Nephron (organoid): Measurements from ENCODE around the gene KRT80.

Experiments used
- H3K27ac Mint-ChIP-seq, 3 experiments: 2 replicates each; pipeline ENCODE4 v1.8.0; 2020; ENCODE audit warnings: mixed read lengths in 3 of 3, mild to moderate bottlenecking in 2 of 3, moderate library complexity in 1 of 3
- H3K27me3 Mint-ChIP-seq: 2 replicates; pipeline ENCODE4 v1.8.0; 2021; ENCODE audit warnings: low read depth, mild to moderate bottlenecking, moderate library complexity, mixed read lengths
- H3K36me3 Mint-ChIP-seq: 2 replicates; pipeline ENCODE4 v1.8.0; 2020; ENCODE audit warnings: low read depth, mixed read lengths
- H3K4me1 Mint-ChIP-seq: 2 replicates; pipeline ENCODE4 v1.8.0; 2020; ENCODE audit warnings: mixed read lengths
- H3K4me3 Mint-ChIP-seq, 3 experiments: 2 replicates each; pipeline ENCODE4 v1.8.0; 2020; ENCODE audit warnings: mild to moderate bottlenecking in 3 of 3, mixed read lengths in 3 of 3, moderate library complexity in 2 of 3
- H3K9me3 Mint-ChIP-seq: 2 replicates; pipeline ENCODE4 v1.8.0; 2020; ENCODE audit warnings: mixed read lengths
- TF ChIP-seq, protein P1 (sequence below), 3 experiments: fragments of 200-600 bp; sonication (generic); IDR thresholded peaks; one replicate each; pipeline ENCODE4 v1.5.0; 2021; ENCODE audit warnings: antibody characterized with exemption in 3 of 3; ENCODE audit not compliant: unreplicated experiment in 3 of 3

KRT80 gene

DNA sequence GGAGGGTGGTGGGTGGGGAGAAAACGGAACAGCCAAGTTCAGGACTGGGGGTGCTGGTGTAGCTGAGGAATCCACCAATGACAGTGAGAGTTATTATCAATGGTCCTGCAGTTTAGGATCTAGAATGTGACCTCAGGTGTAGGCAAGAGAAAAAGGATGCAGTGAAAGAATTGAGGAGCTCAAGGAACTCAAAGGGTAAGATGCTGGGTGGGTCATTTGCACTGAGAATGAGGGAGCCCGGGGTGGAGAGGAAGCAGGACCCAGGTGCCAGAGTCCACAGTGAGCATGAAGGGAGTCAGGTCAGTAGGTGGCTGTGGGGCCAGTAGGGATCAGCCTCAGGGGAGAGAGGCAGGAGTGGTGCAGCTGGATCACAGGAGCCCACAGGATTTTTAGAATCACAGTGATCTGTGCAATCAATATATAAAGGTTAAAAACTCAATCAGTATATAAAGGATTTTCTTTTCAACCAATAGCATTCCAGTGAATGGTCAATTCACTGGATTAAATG is 38.1 kb upstream of the KRT80 start:
- Mint-ChIP-seq H3K4me1 (peaks cover 9% of the 10 kb centered on the region), H3K9me3 (peaks cover under 1% of the 10 kb centered on the region), H3K36me3 (no peaks in the 10 kb centered on the region), H3K4me3 (no peak overlapping the region), H3K27ac (no peak overlapping the region), H3K27me3 (peaks cover 82% of the 10 kb centered on the region)
- TF ChIP-seq, protein P1, sequence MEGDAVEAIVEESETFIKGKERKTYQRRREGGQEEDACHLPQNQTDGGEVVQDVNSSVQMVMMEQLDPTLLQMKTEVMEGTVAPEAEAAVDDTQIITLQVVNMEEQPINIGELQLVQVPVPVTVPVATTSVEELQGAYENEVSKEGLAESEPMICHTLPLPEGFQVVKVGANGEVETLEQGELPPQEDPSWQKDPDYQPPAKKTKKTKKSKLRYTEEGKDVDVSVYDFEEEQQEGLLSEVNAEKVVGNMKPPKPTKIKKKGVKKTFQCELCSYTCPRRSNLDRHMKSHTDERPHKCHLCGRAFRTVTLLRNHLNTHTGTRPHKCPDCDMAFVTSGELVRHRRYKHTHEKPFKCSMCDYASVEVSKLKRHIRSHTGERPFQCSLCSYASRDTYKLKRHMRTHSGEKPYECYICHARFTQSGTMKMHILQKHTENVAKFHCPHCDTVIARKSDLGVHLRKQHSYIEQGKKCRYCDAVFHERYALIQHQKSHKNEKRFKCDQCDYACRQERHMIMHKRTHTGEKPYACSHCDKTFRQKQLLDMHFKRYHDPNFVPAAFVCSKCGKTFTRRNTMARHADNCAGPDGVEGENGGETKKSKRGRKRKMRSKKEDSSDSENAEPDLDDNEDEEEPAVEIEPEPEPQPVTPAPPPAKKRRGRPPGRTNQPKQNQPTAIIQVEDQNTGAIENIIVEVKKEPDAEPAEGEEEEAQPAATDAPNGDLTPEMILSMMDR (IDR thresholded peaks at IDR 0.05; ENCODE audit: unreplicated experiment in 3 of 3): no peak

DNA sequence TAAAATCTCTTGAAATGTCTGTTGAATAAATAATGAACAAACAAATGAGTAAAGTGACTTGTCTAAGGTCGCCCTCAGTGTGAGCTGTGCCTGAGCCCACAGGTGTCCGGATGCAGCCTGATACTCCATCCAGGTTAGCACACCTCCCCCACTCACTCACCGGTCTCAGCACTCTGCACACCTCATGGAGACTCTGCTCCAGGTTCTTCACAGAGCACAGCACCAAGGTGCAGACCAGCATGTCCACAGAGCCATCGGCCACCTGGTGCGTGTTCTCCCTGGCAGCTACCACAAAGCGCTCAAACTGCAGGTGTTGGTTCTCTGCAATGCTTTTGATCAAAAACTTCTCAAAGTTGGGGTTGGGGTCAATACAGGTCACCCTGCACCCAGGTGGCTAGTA is 37.1 kb upstream of the KRT80 start:
- no peak overlapping the region for H3K4me3 Mint-ChIP-seq
- TF ChIP-seq, protein P1 (IDR thresholded peaks at IDR 0.05; ENCODE audit: unreplicated experiment in 3 of 3): no peak
- peaks cover 9% of the 10 kb centered on the region for H3K9me3 Mint-ChIP-seq
- no peak overlapping the region for H3K27ac Mint-ChIP-seq
- no peaks in the 10 kb centered on the region for H3K36me3 Mint-ChIP-seq
- H3K27me3 Mint-ChIP-seq: peaks cover 83% of the 10 kb centered on the region
- H3K4me1 Mint-ChIP-seq: peaks cover 9% of the 10 kb centered on the region

GRCh38 chr12:52228366-52228765 is 36.6 kb upstream of the KRT80 start:
- Mint-ChIP-seq H3K4me3 (no peak overlapping the region), H3K27me3 (peaks cover 80% of the 10 kb centered on the region), H3K27ac (no peak overlapping the region), H3K36me3 (no peaks in the 10 kb centered on the region), H3K4me1 (peaks cover 9% of the 10 kb centered on the region), H3K9me3 (peaks cover 13% of the 10 kb centered on the region)
- TF ChIP-seq, protein P1 (IDR thresholded peaks at IDR 0.05; ENCODE audit: unreplicated experiment in 3 of 3): no peak

- Mint-ChIP-seq H3K27me3 (peaks cover 77% of the 10 kb centered on the region), H3K4me1 (peaks cover 9% of the 10 kb centered on the region), H3K36me3 (no peaks in the 10 kb centered on the region), H3K9me3 (peaks cover 13% of the 10 kb centered on the region), H3K27ac (no peak overlapping the region), H3K4me3 (no peak overlapping the region)
- TF ChIP-seq, protein P1 (IDR thresholded peaks at IDR 0.05; ENCODE audit: unreplicated experiment in 3 of 3): no peak
Measured at GRCh38 chr12:52227606-52228166, 35.9 kb upstream of the KRT80 start.

DNA sequence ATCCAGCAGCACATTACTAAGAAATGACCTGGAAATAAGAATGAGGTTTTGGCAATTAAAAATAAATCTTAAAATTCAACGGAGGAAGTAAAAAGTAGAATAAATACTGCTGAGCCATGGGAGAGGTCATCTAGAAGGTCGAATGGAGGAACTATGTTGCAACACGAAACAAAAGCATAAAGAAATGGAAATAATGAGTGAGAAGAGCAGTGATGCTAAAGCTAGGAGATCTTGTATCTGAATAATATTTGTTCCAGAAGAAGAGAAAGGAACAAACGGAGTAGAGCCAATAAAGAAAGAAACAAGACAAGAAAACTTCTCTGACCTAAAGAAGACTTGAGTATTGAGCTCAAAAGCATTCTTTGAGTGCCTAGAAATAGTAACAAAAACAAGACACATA is 34.6 kb upstream of the KRT80 start:
- TF ChIP-seq, protein P1 (IDR thresholded peaks at IDR 0.05; ENCODE audit: unreplicated experiment in 3 of 3): no peak
- Mint-ChIP-seq H3K27me3 (peaks cover 67% of the 10 kb centered on the region), H3K4me1 (no peaks in the 10 kb centered on the region), H3K27ac (no peak overlapping the region), H3K4me3 (no peak overlapping the region), H3K36me3 (no peaks in the 10 kb centered on the region), H3K9me3 (peaks cover 13% of the 10 kb centered on the region)

GRCh38 chr12:52225752-52226151 is 33.9 kb upstream of the KRT80 start:
- Mint-ChIP-seq H3K4me3 (no peak overlapping the region), H3K36me3 (no peaks in the 10 kb centered on the region), H3K9me3 (peaks cover 13% of the 10 kb centered on the region), H3K4me1 (no peaks in the 10 kb centered on the region), H3K27me3 (peaks cover 67% of the 10 kb centered on the region), H3K27ac (no peak overlapping the region)
- TF ChIP-seq, protein P1 (IDR thresholded peaks at IDR 0.05; ENCODE audit: unreplicated experiment in 3 of 3): no peak
